SU-DHL-6 (cell line): ENCODE data around the gene METTL14.

Experiments
- H2AFZ ChIP-seq: fragments of 200-600 bp; sonication (generic); 2 replicates; pipeline ENCODE4 v1.6.1; 2014; ENCODE audit warnings: low read depth, mild to moderate bottlenecking, moderate library complexity, mixed read lengths, antibody characterized with exemption, low read length; ENCODE audit not compliant: severe bottlenecking
- H3F3A ChIP-seq: fragments of 200-600 bp; shearing (Covaris generic); 2 replicates; pipeline ENCODE4 v1.6.0; 2016; ENCODE audit warnings: antibody characterized with exemption, mild to moderate bottlenecking; ENCODE audit not compliant: insufficient read depth
- H3K27ac ChIP-seq: fragments of 200-600 bp; sonication (generic); 2 replicates; pipeline ENCODE4 v1.5.1; 2016; ENCODE audit warnings: low read depth, mild to moderate bottlenecking, low read length, moderate library complexity, mixed read lengths
- H3K27me3 ChIP-seq: fragments of 200-600 bp; sonication (generic), shearing (Covaris generic); 2 replicates; pipeline ENCODE4 v1.6.0; 2014; ENCODE audit warnings: mild to moderate bottlenecking, low read length
- H3K36me3 ChIP-seq: fragments of 200-600 bp; sonication (generic); 2 replicates; pipeline ENCODE4 v1.6.1; 2014; ENCODE audit warnings: mild to moderate bottlenecking, low read length, mixed read lengths
- H3K4me2 ChIP-seq: fragments of 300-600, 200-600 bp; shearing (Covaris generic), sonication (generic); 2 replicates; pipeline ENCODE4 v1.6.0; 2014; ENCODE audit warnings: low read length, low read depth, mild to moderate bottlenecking; ENCODE audit not compliant: poor library complexity, severe bottlenecking
- H3K4me3 ChIP-seq: fragments of 200-600 bp; sonication (generic); 2 replicates; pipeline ENCODE4 v1.5.1; 2014; ENCODE audit warnings: antibody characterized with exemption, low read length, mild to moderate bottlenecking, mixed read lengths; ENCODE audit not compliant: insufficient read depth, poor library complexity, severe bottlenecking
- H3K79me2 ChIP-seq: fragments of 200-600 bp; sonication (generic); 2 replicates; pipeline ENCODE4 v1.6.1; 2014; ENCODE audit warnings: mild to moderate bottlenecking, low read length, moderate library complexity; ENCODE audit not compliant: insufficient read depth
- H3K9ac ChIP-seq: fragments of 200-600 bp; sonication (generic); 2 replicates; pipeline ENCODE4 v1.7.0; 2014; ENCODE audit warnings: mild to moderate bottlenecking, low read length
- H3K9me2 ChIP-seq: fragments of 200-600 bp; sonication (generic); replicated peaks from 2 replicates; pipeline ENCODE4 v1.6.1; 2014; ENCODE audit warnings: low read length; ENCODE audit not compliant: insufficient read depth
- H3K9me3 ChIP-seq: fragments of 200-600 bp; sonication (generic); 2 replicates; pipeline ENCODE4 v1.6.1; 2014; ENCODE audit warnings: low read length, mixed read lengths; ENCODE audit not compliant: insufficient read depth
- H4K20me1 ChIP-seq: fragments of 200-600 bp; sonication (generic); 2 replicates; pipeline ENCODE4 v1.6.1; 2014; ENCODE audit warnings: low read depth, mild to moderate bottlenecking, antibody characterized with exemption, low read length, moderate library complexity, mixed read lengths
- EZH2phosphoT487 ChIP-seq: fragments of 200-600 bp; sonication (generic), shearing (Covaris generic); conservative IDR thresholded peaks from 2 replicates; pipeline ENCODE4 v1.6.1; 2018; ENCODE audit warnings: mild to moderate bottlenecking, antibody characterized with exemption, low read length, moderate library complexity, mixed read lengths
- TF ChIP-seq, protein P1 (sequence below): fragments of 200-600 bp; sonication (generic); IDR thresholded peaks from one replicate; pipeline ENCODE4 v1.5.1; 2017; ENCODE audit warnings: antibody characterized with exemption, mild to moderate bottlenecking, low read length, moderate library complexity; ENCODE audit not compliant: insufficient read depth, poor library complexity, severe bottlenecking

The METTL14 gene

DNA sequence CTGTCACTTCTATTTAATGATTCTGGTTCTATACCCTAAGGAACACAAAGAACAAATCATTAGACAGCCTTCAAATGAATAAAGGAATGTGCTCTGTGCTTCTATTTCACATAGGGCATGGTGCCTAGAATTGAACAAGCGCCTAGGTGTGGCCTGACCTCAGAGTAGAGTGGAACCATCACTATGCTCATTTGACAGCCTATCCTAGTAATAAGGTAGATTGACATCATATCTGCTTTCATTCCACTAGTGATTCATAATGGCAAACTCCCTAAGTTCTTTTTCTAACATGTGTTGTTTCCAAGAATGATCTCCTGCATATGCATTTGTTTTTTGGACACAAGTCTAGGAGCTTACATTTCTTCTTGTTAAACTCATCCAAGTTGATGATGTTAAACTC is 36.6 kb downstream of the METTL14 start:
- no peak overlapping the region for H2AFZ ChIP-seq
- no peaks in the 10 kb centered on the region for H3F3A ChIP-seq
- no peak overlapping the region for H3K4me2 ChIP-seq
- H3K27ac ChIP-seq: no peak overlapping the region
- no peak overlapping the region for H3K9ac ChIP-seq
- no peaks in the 10 kb centered on the region for H3K27me3 ChIP-seq
- no peak overlapping the region for H3K4me3 ChIP-seq
- H4K20me1 ChIP-seq: no peaks in the 10 kb centered on the region
- no peaks in the 10 kb centered on the region for H3K9me2 ChIP-seq
- H3K79me2 ChIP-seq: no peaks in the 10 kb centered on the region
- no peaks in the 10 kb centered on the region for H3K9me3 ChIP-seq
- TF ChIP-seq EZH2phosphoT487: no peak
- TF ChIP-seq, protein P1, sequence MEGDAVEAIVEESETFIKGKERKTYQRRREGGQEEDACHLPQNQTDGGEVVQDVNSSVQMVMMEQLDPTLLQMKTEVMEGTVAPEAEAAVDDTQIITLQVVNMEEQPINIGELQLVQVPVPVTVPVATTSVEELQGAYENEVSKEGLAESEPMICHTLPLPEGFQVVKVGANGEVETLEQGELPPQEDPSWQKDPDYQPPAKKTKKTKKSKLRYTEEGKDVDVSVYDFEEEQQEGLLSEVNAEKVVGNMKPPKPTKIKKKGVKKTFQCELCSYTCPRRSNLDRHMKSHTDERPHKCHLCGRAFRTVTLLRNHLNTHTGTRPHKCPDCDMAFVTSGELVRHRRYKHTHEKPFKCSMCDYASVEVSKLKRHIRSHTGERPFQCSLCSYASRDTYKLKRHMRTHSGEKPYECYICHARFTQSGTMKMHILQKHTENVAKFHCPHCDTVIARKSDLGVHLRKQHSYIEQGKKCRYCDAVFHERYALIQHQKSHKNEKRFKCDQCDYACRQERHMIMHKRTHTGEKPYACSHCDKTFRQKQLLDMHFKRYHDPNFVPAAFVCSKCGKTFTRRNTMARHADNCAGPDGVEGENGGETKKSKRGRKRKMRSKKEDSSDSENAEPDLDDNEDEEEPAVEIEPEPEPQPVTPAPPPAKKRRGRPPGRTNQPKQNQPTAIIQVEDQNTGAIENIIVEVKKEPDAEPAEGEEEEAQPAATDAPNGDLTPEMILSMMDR: no peak
- H3K36me3 ChIP-seq: no peaks in the 10 kb centered on the region

DNA sequence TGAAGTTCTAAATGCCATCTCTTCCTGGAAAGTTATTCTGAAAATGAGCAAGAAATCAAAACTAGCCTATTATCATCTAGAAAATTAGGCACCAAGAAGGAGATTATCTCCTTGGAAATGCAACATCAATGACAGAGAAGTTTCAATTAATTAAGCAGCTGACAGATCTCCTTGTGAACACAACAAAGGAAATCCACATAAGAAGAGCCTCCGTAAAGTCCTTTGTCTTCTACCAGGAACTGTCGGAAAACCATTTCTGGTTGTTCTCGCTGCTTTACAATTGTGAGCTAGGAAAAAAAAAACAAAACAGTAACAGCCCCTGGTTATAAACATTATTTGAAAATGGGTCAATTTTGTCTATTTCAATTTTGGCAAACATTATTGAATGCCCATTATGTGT is 38.2 kb downstream of the METTL14 start:
- H2AFZ ChIP-seq: no peak overlapping the region
- H3K9me2 ChIP-seq: no peaks in the 10 kb centered on the region
- TF ChIP-seq EZH2phosphoT487: no peak
- TF ChIP-seq, protein P1: no peak
- H3K27me3 ChIP-seq: no peaks in the 10 kb centered on the region
- no peaks in the 10 kb centered on the region for H3K9me3 ChIP-seq
- no peak overlapping the region for H3K4me2 ChIP-seq
- no peaks in the 10 kb centered on the region for H3F3A ChIP-seq
- no peak overlapping the region for H3K27ac ChIP-seq
- H4K20me1 ChIP-seq: no peaks in the 10 kb centered on the region
- H3K4me3 ChIP-seq: no peak overlapping the region
- H3K79me2 ChIP-seq: no peaks in the 10 kb centered on the region
- H3K9ac ChIP-seq: no peak overlapping the region
- no peaks in the 10 kb centered on the region for H3K36me3 ChIP-seq

DNA sequence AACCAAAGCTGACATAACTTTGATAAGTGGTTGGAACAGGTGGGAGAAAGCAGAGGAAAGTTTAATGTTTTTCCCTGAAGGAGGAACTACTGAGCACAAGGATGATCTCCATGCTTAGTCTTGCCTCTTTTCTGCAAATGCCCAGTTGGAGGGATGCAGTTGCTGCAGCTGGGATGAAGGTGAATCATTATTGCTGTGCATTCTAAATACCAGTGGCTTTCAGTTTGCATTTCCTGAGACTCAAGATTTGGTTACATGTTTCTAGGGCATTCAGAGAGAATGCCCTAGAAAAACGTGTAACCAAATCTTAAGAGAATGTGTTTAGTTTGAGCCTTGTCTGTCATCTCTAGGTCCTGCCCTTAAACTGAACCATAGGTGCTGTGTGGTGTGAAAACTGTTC is 42.2 kb downstream of the METTL14 start:
- Histone ChIP-seq H3K4me2 (no peak overlapping the region), H3K9me2 (no peaks in the 10 kb centered on the region), H3K9ac (no peak overlapping the region), H3K36me3 (peaks cover 6% of the 10 kb centered on the region; the same call in 1 of the 2 replicates), H3K27me3 (no peaks in the 10 kb centered on the region), H3K4me3 (no peak overlapping the region), H3K27ac (no peak overlapping the region), H4K20me1 (no peaks in the 10 kb centered on the region), H2AFZ (no peak overlapping the region), H3K79me2 (no peaks in the 10 kb centered on the region), H3F3A (no peaks in the 10 kb centered on the region), H3K9me3 (no peaks in the 10 kb centered on the region)
- TF ChIP-seq, protein P1: no peak
